GM19025 (cell line): ENCODE measurements around the gene C16orf54.
"Not testable (repeated sequence)": the region's sequence is repeated elsewhere in the genome, so short reads cannot be mapped to it uniquely, and the experiment has no call there.

Experiments
- ATAC-seq: cut with Tn5 transposase; IDR thresholded peaks from one replicate; pipeline ENCODE4 v1.9.1; 2021; ENCODE audit warnings: mild to moderate bottlenecking, low read depth, moderate library complexity; ENCODE audit not compliant: unreplicated experiment

C16orf54 gene, protein sequence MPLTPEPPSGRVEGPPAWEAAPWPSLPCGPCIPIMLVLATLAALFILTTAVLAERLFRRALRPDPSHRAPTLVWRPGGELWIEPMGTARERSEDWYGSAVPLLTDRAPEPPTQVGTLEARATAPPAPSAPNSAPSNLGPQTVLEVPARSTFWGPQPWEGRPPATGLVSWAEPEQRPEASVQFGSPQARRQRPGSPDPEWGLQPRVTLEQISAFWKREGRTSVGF

DNA sequence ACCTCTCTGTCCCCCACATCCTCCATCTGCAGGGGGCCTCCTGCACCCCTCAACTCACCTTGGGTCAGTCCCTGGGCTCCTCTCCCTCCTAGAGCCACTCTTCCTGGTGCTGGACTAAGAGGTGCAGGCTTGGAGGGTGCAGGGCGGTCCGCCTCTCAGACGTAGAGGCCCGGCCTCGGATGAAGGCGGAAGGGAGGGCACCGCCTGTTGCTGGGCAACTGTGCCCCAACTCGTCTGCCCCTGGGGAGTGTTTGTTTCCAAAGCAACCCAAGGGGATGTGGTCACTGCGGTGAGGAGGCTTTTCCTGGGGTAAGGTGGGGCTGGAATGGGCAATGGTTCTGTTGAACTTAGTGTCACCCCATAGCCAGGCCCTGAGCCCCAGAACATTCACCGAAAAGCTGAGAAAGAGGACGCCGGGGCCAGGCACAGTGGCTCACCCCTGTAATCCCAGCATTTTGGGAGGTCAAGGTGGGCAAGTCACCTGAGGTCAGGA is at the start of gene C16orf54:
Gene C16orf54 (minus strand): TSS at position 138 of the 493 bp plus-strand sequence. CDS start 1,039 bp downstream, outside the sequence.
- ATAC-seq = peak; percentile 70

- no peak for ATAC-seq
These were observed 48.5 kb upstream of the C16orf54 start for GRCh38 chr16:29794231-29794710.

DNA sequence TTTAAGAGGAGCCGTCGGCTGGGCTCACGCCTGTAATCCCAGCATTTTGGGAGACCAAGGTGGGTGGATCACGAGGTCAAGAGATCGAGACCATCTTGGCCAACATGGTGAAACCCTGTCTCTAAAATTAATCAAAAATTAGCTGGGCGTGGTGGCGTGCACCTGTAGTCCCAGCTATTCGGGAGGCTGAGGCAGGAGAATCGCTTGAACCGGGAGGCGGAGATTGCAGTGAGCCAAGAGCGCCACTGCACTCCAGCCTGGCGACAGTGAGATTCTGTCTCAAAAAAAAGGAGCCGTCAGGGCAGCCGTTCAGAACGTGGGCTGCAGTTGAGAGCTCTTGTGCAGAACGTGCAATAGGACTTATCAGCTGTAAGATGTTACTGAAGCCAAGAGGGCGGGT is 47.4 kb upstream of the C16orf54 start:
- ATAC-seq = not testable (repeated sequence)

DNA sequence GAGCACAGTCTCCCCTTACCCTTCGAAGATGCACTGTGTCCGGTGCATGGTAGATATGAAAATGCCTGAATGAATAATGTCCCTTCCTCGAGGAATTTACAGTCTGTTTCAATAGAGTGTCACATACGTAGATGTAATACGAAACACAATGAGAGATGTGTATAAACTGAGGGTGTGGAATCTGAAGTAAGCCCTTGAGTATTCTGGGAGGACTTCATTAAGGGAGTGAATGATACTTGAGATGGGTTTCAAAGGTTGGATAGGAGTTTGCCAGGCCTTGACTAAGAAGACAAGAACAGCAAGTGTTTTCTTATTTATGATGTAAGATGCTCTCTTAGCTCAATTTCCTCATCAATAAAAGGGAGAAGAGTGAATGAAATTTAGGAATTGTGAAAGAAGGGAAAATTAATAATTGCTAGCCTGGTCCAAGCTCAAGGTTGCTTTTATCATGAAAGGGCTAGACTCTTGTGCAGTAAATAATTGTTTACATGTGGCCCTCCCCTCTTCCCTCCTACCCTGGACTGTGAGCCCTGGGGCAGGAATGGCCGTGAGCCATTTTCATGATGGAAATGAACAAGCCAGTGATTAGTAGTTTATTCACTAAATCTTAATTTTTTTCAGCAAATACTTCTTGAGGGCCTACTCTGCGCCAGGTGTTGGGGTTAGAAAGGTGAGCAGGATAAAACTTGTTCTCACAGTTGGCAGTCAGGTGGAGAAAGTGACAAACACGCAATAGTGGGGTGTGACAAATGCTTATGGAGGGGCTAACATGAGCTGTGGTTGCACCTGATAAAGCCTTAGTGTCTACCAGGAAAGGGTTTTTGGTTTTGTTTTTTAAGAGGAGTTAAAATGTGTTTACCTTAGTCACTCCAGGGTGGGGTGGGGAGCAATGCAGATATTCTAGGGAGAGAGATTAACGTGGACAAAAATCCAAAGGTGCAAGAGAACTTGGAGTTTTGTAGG is 46.3 kb upstream of the C16orf54 start:
- no peak for ATAC-seq

- ATAC-seq = no peak
These were observed 45.4 kb upstream of the C16orf54 start for GRCh38 chr16:29790949-29791844.

DNA sequence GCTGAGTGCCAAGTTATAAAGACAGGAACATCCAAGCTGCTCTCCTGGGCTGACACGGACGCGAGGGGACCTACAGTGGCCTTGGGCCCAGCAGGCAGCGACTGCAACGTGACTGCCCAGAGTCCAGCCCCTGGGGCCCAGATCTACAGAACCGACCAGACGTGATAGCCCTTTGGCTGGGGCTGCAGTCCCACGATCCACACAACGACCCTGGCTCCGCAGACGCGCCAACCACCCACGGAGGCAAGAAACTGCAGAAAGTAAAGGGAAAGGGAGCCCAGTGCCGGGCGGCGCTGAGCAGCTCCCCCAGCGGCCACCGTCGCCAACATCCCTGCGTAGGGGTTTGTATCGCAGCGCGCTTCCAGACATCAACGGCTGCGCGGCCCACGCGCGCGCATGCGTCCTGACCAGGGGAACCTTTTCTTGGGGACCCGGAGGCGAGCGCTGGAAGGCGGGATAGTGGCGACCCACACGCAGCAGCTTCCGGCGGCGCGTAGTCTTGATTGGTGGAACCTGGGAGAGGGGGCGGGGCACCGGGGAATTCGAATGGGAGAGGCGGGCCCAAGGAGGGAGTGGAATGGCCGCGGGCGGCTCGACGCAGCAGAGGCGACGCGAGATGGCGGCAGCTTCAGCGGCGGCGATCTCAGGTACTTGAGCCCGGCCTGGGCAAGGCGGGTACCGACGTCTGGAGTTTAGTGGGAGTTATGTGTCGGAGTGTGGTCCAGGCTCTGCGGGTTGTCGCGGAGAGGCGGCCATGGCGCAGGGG is 44.6 kb upstream of the C16orf54 start, which contains the start of gene KIF22:
Gene KIF22 (plus strand): TSS at position 569 of the 766 bp plus-strand sequence. CDS start 9 bp downstream, at position 578.
- peak; percentile 94 for ATAC-seq

GRCh38 chr16:29789775-29790182 is 44.0 kb upstream of the C16orf54 start:
- ATAC-seq = no peak

DNA sequence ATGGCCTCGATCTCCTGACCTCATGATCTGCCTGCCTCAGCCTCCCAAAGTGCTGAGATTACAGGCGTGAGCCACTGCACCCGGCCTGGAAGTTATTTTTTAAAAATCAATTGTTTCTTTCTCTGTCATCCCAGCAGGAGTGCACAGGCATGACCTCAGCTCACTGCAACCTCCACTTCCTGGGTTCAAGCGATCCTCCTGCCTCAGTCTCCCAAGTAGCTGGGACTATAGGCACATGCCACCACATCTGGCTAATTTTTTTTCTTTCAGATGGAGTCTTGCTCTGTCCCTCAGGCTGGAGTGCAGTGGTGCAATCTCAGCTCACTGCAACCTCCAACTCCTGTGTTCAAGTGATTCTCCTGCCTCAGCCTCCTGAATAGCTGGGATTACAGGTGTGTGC is 41.4 kb upstream of the C16orf54 start:
- not testable (repeated sequence) for ATAC-seq

- ATAC-seq = no peak
These were observed 39.2 kb upstream of the C16orf54 start for GRCh38 chr16:29784901-29785500.

- ATAC-seq = no peak
These were observed 38.4 kb upstream of the C16orf54 start for GRCh38 chr16:29784157-29784556.

DNA sequence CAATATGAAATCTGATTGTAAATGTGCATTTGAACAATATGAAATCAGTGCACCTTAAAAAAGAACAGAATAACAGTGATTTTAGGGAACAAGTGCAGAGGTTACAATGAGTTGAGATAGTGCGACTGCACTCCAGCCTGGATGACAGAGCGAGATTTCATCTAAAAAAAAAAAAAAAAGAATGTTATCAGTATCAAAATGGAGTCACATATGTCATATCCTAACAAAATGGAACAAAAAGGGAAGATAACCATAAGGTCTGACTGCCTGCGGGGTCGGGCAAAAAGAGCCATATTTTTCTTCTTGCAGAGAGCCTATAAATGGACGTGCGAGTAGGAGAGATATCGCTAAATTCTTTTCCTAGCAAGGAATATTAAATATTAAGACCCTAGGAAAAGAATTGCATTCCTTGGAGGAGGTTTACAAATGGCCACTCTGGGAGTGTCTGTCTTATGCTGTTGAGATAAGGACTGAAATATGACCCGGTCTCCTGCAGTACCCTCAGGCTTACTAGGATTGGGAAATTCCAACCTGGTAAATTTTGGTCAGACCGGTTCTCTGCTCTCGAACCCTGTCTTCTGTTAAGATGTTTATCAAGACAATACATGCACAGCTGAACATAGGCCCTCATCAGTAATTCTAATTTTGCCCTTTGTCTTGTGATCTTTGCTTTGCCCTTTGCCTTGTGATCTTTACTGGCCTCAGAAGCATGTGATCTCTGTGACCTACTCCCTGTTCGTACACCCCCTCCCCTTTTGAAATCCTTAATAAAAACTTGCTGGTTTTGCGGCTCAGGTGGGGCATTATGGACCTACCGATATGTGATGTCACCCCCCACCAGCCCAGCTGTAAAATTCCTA is 37.5 kb upstream of the C16orf54 start:
- not testable (repeated sequence) for ATAC-seq

DNA sequence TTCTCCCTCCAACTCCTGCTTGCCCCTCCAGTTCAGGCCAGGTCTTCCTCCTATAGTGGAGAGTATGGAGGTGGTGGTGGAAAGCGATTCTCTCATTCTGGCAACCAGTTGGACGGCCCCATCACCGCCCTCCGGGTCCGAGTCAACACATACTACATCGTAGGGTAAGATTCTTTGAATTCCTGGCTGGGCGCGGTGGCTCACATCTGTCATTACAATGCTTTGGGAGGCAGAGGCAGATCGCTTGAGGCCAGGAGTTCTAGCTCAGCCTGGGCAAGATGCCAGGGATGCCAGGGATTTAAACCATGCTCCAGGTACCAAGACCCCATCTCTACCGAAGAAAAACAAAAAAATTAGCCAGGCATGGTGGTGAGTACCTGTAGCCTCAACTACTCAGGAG is 33.7 kb upstream of the C16orf54 start:
- ATAC-seq = no peak

GRCh38 chr16:29777576-29778350 is 32.0 kb upstream of the C16orf54 start, which contains the start of gene ZG16:
Gene ZG16, plus strand, starts transcription at chr16:29778256. Its CDS starts 1,011 bp downstream, at chr16:29779267.
- no peak for ATAC-seq

GRCh38 chr16:29775742-29776408 is 30.1 kb upstream of the C16orf54 start:
- ATAC-seq = no peak

- no peak for ATAC-seq
These were observed 28.9 kb upstream of the C16orf54 start for GRCh38 chr16:29774730-29775129.

- ATAC-seq = not testable (repeated sequence)
These were observed 26.5 kb upstream of the C16orf54 start for GRCh38 chr16:29772330-29772729.
